HS-5 (cell line): Measurements from ENCODE around the gene CEACAM6.
"Not testable (repeated sequence)": the region's sequence is repeated elsewhere in the genome, so short reads cannot be mapped to it uniquely, and the experiment has no call there.

ENCODE experiments used
- DNase-seq: peaks from one replicate; pipeline ENCODE4 v3.0.0-alpha.2; 2012; ENCODE audit warnings: low read depth

CEACAM6 gene

DNA sequence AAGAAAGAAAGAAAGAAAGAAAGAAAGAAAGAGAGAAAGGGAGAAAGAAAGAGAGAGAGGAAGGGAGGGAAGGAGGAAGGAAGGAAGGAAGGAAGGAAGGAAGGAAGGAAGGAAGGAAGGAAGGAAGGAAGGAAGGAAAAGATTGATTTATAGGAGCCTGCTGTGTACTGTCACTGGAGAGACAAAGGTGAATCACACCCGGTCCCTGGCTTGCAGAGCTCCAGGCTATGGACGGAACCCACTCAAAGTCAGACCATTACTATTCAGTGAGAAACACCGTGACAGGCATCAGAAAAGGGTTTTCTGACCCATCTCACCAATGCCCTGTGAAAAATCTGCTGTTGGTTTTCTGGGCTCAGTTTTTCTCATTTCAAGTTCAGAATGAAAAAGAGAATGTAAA lies 7.3 kb upstream of the CEACAM6 start:
- DNase-seq = no peak

GRCh38 chr19:41750248-41751134 lies 4.8 kb upstream of the CEACAM6 start:
- not testable (repeated sequence) for DNase-seq

DNA sequence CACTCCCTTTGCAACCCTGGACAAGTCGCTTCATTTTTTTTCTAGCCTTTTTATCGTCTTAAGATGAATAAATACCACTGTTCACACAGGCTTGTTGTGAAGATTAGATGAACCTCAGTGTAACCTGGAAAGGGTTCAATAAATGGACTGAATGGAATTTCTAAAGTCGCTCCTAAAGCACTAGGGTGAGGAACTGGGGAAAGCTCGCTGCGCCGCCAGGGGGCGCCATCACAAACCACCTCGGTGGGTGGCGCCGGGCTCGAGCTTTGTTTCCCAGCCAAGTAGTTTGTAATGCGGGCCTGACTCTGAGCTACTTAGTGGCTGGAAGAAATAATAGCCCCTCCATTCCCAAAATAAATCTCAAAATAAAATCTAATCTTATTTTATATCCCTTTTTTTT lies 2.2 kb upstream of the CEACAM6 start:
- no peak for DNase-seq

DNA sequence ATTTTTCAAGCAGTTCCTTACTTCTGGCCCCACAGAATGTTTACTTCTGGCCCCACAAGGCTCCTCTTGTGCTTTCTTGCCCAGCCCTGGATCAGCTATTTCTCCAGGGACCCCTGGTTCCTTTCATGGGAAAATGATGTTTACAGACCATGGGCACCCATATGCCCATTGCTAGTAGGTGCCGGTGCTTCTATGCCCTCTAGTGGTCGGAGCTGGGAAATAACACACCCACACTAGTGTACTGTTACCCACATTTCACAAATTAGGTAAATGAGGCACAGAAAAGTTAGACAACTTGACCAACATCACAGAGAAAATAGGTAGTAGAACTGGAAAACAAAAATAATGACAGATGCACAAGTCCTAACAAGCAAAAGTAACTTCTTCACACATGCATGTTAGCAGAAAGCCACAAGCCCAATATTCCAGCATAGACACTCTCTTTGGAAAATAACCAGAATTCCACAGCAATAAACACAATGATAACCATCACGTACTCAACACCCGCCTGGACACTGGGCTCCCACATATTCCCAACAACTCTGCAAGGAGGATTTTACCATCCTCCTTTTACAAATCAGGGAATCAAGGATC lies 1.3 kb upstream of the CEACAM6 start:
- no peak for DNase-seq

DNA sequence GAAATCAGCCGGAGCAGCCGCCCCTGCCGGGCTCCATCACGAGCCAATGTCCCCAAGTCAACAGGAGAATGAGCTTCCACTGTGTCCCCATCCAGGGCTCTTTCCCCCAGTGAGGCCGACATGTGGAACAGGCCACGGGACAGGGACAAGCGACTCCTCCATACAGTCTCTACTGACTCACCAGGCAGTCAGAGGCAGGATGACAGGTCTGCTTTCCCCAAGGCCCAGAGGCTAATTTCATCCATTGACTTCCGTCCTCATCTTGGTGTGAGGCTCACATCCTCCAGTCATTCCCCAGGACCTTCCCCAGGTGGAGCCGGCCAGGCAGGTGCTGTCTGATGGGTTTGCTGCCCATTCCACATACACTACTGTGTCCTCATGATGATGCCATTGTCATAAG lies 3.5 kb downstream of the CEACAM6 start:
- no peak for DNase-seq

- no peak for DNase-seq
Measured at GRCh38 chr19:41767115-41767514, 11.8 kb downstream of the CEACAM6 start.

DNA sequence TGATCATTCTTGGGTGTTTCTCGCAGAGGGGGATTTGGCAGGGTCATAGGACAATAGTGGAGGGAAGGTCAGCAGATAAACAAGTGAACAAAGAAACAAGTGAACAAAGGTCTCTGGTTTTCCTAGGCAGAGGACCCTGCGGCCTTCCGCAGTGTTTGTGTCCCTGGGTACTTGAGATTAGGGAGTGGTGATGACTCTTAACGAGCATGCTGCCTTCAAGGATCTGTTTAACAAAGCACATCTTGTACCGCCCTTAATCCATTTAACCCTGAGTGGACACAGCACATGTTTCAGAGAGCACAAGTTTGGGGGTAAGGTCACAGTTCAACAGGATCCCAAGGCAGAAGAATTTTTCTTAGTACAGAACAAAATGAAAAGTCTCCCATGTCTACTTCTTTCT lies 12.8 kb downstream of the CEACAM6 start:
- DNase-seq = not testable (repeated sequence)

GRCh38 chr19:41769608-41770007 lies 14.3 kb downstream of the CEACAM6 start:
- no peak for DNase-seq

DNA sequence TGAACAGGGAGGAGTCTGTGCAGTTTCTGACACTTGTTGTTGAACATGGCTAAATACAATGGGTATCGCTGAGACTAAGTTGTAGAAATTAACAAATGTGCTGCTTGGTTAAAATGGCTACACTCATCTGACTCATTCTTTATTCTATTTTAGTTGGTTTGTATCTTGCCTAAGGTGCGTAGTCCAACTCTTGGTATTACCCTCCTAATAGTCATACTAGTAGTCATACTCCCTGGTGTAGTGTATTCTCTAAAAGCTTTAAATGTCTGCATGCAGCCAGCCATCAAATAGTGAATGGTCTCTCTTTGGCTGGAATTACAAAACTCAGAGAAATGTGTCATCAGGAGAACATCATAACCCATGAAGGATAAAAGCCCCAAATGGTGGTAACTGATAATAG lies 16.1 kb downstream of the CEACAM6 start:
- no peak for DNase-seq

DNA sequence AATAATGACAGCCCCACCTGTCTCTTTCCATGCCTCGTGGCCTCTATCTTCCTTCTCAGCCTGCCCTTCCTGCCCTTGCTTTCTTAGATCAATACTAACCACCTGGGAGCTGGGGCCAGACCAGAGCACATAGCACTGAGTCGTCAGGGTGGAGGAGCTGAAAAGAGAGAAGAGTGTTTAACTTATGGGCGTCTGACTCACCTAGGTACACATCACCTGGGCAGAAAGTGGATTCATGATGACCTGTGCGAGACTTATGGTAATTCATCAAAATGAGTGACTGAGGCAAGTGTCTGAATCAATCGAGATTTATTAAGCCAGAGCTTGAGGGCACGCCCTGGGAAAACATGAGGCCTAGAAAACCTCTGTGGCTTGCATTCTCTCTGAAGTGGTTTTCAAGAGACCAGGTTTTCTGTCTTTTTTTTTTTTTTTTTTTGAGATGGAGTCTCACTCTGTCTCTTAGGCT lies 19.2 kb downstream of the CEACAM6 start:
- no peak for DNase-seq

DNA sequence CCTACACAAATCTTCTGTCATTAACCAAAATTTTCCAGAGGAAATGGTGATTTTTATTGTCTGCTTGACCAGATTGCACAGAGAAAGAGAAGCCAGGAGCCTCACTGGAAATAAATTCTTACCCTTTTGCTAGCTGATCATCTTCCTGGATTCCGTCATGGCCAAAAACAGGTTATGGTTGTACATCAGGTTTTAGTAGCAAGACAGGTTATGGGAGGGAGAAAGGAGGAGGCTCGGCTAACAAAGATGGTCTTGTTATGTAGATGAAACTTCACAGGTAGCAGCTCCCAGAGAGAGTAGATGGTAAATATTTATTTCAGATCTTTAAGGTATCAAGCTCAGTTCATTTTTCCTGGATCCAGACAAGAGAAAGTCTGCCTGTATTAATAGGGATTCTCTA lies 21.4 kb downstream of the CEACAM6 start:
- DNase-seq = no peak

DNA sequence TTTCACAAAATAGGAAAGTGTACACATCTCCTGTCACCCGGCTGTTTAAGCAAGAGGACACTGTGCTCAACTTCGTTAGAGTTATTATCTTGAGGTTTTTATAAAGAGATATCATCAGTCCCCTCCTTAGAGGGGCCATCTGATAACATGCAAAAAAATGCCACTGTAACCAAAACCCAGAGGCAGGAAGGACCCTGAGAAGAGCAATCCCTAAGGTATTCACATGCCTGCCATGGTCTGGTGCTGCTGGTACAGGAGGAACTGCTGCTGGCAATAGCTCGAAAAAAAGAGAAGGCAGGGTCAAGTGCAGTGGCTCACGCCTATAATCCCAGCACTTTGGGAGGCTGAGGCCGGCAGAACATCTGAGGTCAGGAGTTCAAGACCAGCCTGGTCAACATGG lies 28.3 kb downstream of the CEACAM6 start:
- no peak for DNase-seq

GRCh38 chr19:41784312-41784711 lies 29.0 kb downstream of the CEACAM6 start:
- DNase-seq = no peak

- DNase-seq = no peak
Measured at GRCh38 chr19:41784743-41785142, 29.4 kb downstream of the CEACAM6 start.

- DNase-seq = peak; percentile 19
Measured at GRCh38 chr19:41785653-41786052, 30.3 kb downstream of the CEACAM6 start.

GRCh38 chr19:41787055-41787454 lies 31.7 kb downstream of the CEACAM6 start:
- no peak for DNase-seq

- DNase-seq = not testable (repeated sequence)
Measured at GRCh38 chr19:41788518-41788917, 33.2 kb downstream of the CEACAM6 start.

DNA sequence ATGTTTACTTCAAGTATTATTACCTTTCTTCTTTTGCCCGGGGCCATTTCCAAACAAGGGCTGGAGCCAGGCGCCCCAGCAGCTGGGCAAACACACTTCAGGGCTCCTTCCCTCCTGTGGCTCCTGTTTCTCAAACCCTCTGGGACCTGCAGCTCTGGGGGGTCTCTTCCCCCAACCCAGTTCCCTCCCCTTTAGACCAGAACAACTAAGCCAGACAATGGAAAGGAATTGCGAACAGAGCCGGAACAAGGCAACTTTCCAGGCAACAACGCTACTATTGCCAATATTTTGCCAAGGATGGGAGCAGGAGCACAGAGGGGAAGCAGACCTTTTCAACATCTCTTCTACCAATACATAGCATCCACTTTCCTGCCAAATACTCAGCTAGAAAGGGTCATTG lies 33.7 kb downstream of the CEACAM6 start:
- DNase-seq = not testable (repeated sequence)

DNA sequence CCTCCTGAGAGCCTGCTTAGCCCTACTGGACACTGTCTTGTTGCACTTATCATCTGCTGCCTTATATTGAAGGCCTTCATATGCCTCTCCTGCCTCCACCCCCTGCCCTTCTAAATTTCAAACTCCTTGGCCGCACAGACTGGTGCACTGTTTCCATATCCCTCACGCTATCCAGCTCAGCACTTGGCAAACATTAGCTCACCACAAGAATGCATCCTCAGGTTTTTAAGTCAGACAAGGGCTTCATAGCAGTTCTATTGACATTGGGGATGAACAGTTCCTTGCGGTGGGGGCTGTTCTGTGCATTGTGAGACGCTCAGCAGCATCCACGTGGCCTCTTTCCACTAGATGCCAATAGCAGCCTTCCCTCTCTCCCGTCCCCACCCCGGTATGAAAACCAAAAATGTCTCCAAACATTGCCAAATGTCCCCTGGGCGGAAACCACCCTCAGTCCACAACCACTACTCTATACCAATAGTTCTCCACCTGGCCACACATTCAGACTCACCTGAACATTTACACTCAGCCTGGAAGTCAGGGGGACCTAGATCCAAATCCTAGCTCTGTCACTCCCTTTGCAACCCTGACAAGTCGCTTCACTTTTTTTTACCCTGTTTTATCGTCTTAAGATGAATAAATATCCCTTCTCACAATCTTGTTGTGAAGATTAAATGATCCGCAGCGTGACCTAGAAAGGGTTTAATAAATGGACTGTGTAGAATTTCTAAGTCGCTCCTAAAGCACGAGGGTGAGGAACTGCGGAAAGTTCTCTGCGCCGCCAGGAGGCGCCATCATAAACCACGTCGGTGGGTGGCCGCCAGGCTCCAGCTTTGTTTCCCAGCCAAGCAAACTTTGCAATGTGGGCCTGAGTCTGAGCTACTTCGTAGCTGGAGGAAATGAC lies 37.4 kb downstream of the CEACAM6 start:
- DNase-seq = no peak

DNA sequence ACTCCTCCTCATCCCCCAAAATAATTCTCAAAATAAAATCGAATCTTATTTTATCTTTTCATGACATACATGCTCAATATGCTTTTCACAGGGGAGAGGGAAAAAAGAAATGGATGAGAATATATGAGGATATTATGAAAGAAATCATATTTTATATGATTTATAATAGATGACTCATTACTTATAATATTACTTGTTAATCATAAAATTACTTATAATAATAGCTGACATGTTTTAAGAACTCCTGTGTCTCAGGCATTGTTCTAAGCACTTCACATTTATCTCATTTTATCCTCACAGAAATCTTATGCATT lies 38.0 kb downstream of the CEACAM6 start:
- no peak for DNase-seq

DNA sequence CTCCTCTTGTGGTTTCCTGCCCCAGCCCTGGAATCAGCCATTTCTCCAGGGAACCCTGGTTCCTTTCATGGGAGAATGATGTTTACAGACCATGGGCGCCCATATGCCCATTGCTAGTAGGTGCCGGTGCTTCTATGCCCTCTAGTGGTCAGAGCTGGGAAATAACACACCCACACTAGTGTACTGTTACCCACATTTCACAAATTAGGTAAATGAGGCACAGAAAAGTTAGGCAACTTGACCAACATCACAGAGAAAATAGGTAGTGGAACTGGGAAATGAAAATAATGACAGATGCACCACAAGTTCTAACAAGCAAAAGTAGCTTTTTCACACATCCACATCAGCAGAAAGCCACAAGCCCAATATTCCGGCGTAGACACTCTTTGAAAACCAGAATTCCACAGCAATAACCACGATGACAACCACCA lies 39.7 kb downstream of the CEACAM6 start:
- DNase-seq = no peak

DNA sequence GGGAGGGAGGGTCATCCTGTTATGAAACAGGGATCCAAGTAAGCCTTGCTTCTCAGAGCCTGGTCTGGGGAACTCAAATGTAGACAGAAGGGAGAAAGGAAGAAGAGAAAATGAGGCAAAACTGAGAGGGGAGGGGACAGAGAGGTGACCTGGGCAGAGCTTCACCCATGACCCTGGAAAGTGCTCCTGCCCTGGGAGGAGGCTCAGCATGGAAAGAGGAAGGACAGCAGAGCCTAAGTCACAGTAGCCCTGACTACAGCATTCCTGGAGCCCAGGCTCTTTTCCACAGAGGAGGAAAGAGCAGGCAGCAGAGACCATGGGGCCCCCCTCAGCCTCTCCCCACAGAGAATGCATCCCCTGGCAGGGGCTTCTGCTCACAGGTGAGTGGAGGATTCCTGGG lies 41.0 kb downstream of the CEACAM6 start, which contains the start of gene CEACAM3:
TSS of gene CEACAM3 (plus strand) at position 226 of the 400 bp plus-strand sequence. CDS start at position 317, 91 bp downstream.
- DNase-seq = no peak
